HepG2 (cell line): ENCODE data around the gene HADH.

Source experiments
- ATF6 ChIP-seq: sonication (generic); formaldehyde crosslinking; conservative IDR thresholded peaks from 2 replicates; pipeline ENCODE4 v1.4.0; 2020; ENCODE audit warnings: missing genetic modification reagents
- PBX3 ChIP-seq: sonication (generic); formaldehyde crosslinking; IDR thresholded peaks from 2 replicates; pipeline ENCODE4 v1.8.1; 2023; ENCODE audit warnings: missing genetic modification reagents, inconsistent platforms, borderline replicate concordance

- TF ChIP-seq ATF6 (CRISPR knock-in tag) (no peak), PBX3 (no peak)
Observed at GRCh38 chr4:107966903-107967302, 22.8 kb upstream of the HADH start.
